T-helper 9 cell (primary cell): ENCODE data around the gene SATB2.

Experiments
- DNase-seq: peaks from one replicate; pipeline ENCODE4 v3.0.0-alpha.2; 2020

The SATB2 gene

GRCh38 chr2:199404841-199405240 lies 52.9 kb downstream of the SATB2 start:
- no peak for DNase-seq

DNA sequence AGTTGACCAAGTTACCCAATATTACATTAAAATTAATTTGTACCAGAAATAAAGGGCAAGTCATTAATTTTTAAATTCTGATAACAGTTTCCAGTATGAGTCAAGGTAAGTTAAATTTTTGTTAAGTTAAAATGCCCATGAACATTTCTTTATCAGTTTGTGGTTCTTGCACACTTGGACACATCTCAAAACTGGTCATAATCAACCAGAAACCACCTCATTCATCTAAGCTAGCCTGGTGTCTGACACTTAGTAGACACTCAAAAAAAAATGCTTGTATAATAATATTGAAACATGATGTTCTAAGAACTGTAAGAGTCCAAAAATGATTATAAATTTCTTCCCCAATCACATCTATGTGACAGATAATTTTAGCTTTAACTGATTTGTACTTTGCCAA lies 62.4 kb downstream of the SATB2 start:
- no peak for DNase-seq

- no peak for DNase-seq
Measured at GRCh38 chr2:199392363-199392762, 65.4 kb downstream of the SATB2 start.

GRCh38 chr2:199388728-199389268 lies 68.9 kb downstream of the SATB2 start:
- DNase-seq = no peak

DNA sequence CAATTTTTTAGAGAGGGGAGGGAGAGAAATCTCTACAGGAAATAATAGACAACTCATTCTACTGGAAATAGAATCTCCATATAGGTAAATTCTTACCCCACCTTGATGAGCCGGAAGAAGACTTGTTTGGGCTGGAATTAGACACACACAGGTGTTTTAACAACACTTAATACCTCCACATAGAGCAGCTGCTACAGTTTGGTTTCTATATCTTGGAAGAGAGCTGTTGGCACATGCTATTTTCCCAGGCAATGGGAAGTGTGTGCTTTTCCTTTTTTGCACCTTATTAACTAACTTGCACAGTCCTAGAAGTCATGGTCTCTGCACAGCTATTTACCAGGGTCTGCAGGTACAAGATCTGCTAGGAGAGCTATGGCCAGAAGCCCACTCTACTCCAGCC lies 73.7 kb downstream of the SATB2 start:
- no peak for DNase-seq

GRCh38 chr2:199383021-199383420 lies 74.7 kb downstream of the SATB2 start:
- no peak for DNase-seq

DNA sequence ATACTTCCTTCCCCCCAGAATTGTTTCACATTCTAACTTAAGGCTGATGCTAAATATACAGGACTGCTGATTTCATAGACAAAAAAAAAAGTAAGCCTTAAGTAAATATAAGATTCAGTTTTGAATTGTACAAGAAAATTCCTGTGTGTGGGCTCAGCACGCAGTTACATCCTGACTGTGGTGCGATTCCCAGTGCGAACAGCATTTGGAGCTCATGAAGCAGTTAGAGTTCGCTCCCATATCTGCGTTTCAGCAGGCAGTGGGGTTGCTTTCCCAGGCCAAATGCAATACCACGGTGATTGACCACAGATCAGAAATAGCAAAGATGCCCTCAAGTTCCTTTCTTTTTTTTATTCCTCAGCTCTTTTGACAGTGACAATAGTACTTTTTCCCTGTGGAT lies 75.6 kb downstream of the SATB2 start:
- no peak for DNase-seq

GRCh38 chr2:199381531-199381930 lies 76.2 kb downstream of the SATB2 start:
- no peak for DNase-seq

DNA sequence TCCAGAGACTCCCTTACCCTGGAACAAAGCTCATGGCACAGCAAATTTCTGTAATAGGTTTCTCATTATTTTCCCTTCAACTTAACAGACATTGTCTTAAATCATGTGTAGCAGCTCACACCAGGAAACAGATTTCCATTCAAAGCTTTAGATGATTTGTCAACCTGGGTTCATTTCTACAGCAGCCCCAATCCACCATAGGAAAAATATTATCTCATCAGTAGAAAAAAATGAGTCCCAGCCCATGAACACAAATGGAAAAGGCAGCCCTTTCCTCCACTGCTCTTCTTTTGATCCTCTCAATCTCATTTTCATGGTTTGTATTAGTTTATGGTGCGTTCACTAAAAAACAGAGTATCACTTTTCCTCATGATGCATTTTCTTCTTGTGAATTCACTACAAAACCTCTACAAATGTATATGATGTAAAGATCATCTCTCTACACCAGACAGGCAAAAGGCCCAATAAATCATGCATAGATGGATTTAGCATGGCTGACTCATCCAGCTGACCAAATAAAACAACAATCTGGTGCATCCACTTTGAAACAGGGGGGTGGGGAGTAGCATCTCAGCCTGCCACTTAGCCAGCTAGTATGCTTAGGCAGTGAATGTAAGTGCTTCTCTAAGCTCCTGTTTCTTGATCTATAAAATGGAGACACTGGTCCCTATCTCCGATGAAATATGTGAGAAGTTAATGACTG lies 78.6 kb downstream of the SATB2 start:
- no peak for DNase-seq

GRCh38 chr2:199370150-199370780 lies 87.5 kb downstream of the SATB2 start:
- DNase-seq = no peak

DNA sequence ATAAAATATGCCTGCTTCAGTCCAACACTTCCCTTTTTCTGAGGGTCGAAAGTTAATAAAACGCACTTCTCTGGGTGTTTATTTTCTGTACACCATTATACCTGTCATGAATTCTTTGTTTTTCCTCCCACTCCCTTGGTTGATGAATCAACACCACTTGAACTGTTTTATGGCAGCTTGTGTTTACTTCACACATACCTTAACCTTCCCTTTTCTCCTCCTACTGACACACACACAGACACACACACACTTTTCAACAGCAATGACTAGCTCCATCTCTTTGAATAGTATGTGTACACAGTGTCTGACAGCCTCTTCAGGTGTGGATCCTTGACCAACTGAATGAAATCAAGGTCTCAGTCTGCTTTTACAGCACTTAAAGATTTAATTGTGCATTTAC lies 91.3 kb downstream of the SATB2 start:
- no peak for DNase-seq

GRCh38 chr2:199364153-199364552 lies 93.6 kb downstream of the SATB2 start:
- no peak for DNase-seq

- no peak for DNase-seq
Measured at GRCh38 chr2:199356412-199356811, 101.3 kb downstream of the SATB2 start.

DNA sequence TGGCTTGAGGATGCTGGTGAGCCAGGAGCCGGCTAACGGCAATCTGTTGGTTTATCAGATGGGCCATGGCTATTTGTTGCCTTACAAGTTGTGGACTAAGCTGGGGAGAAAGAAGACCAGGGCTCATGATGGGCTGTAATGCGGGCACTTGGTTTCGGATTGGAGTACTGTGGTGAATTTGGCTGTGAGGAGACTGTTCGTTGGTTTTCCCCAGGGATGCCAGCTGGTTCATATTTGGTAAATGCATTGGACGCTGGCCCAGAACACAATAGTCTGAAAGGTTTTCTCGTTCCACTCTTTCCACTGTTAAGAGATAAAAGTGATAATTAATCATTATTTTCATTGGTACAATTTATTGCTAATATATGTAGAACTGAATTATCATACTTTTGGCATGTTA lies 108.9 kb downstream of the SATB2 start:
- no peak for DNase-seq

- no peak for DNase-seq
Measured at GRCh38 chr2:199344012-199344411, 113.7 kb downstream of the SATB2 start.

- no peak for DNase-seq
Measured at GRCh38 chr2:199342334-199342733, 115.4 kb downstream of the SATB2 start.

DNA sequence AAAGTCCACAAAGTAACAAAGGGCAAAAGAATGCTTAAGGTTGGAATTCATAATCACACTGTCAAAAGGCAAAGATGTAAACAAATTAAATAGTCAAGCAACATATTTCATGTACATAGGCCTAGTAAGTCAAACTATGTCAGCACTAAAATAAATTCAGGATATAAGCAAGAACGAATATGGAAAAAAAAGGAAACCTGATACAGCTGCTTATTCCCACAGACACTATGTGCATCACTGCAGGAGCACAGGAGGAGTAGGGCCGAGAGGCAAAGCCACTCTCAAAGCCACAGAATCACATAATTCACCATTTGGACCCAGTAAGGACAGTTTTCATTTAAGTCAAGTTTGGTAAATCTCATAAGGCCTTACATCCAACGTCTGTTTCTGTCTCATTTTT lies 116.6 kb downstream of the SATB2 start:
- no peak for DNase-seq

DNA sequence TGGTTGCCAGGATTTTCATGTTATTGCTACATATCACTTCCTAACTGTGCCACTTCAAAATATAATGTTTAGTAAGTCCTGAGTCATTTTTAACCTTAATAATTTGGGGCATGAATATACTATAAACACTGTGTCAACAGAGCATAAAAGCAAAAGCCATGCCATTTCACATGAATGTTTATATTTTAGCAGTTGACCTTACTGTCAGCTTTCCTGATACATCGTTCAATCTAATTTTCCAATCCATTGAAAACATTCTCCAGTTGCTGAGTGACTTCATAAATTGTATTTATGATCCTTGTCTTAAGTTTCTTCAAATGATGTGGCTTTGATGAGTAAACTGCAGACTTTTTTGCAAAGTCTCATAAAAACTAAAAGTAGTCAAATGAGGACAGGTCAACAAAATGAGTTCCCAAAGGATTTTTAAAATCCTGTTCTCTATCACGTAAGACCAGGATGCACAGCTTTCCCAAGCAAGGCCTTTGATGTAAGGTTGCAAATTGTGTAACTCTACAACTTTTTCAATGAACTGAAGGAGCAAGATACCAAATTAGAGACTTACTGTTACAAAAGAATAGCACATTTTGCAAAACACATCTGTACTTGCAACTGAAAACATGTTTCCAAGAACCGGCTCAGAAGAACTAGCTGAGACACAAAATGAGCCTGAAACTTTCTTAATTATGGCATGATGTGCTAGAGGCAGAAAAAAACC lies 117.7 kb downstream of the SATB2 start:
- no peak for DNase-seq

DNA sequence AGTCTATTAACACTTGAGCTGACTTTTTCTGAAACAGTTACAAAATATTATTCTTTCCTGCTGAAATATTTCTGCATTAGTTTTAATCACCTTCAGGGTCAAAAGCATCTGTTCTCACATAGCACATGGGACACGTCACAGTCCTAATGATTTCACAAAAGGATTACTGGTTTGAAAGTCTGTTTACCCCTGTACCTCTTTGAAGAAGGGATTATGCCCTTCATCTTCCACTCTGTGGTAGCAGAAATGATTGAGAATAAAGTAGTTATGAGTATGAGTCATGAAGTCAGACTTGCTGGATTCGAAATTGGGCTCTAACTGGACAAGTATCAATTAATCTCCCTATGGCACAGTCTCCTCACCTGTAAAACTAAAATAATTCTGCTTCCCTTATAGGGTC lies 121.2 kb downstream of the SATB2 start:
- no peak for DNase-seq

DNA sequence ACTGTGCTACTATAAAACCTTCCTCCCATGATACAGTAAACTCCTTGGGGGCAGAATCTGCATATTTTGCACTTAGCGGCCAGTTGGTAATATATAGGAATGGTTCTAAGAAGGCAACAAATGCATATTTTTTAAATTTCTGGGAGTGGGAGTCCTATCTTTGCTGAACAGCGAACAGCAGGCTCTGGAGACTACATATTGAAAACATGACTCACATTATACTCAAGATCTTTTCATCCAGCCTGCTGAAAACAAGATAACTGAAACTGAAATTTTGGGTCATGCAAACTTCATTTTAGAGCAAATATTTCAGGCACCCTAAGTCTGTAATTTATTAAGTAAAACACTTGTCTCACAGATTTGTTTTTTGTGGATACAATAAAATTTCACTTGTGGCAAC lies 122.2 kb downstream of the SATB2 start:
- DNase-seq = no peak

- no peak for DNase-seq
Measured at GRCh38 chr2:199329466-199329865, 128.3 kb downstream of the SATB2 start.

GRCh38 chr2:199329031-199329430 lies 128.7 kb downstream of the SATB2 start:
- DNase-seq = no peak

DNA sequence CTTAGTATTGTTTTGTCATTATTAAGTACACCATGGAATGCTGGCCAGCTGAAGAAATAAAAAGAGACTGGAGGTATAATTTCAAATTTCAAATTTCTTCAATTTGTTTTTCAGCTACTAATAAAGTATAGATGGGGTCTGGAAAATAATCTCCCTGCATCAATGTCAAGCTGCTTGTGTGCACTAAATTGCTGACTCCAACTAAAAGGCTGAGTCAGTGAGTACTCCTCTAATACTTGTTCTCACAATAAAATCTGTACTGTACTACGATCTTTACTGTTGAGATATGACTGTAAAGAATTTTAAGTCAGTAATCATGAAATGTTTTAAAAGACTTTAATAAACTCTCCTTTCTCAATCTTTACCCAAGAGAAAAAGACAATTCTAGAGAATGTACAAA lies 131.9 kb downstream of the SATB2 start:
- DNase-seq = no peak

- no peak for DNase-seq
Measured at GRCh38 chr2:199322151-199322550, 135.6 kb downstream of the SATB2 start.
